AG04449 (cell line): Measurements from ENCODE around the gene IQGAP2.

Experiments
- CTCF ChIA-PET: fragments of 350-600 bp; formaldehyde crosslinking; extraction: SDS; loops from one replicate; lab custom pipeline; 2021; ENCODE audit warnings: antibody characterized with exemption; lab: Yijun Ruan, JAX
- POLR2A ChIA-PET: fragments of 400-600, 350-600 bp; formaldehyde crosslinking; extraction: SDS; loops from one replicate; lab custom pipeline; 2020; ENCODE audit warnings: antibody characterized with exemption, inconsistent platforms; lab: Yijun Ruan, JAX
- DNase-seq: peaks from one replicate; pipeline ENCODE4 v3.0.0-alpha.2; 2010; ENCODE audit warnings: low read depth, low spot score
- H3K4me3 ChIP-seq: 2 replicates; pipeline ENCODE4 v1.5.1; 2011; ENCODE audit warnings: low read depth, mild to moderate bottlenecking, control low read depth, low read length
- TF ChIP-seq, protein P1 (sequence below): IDR thresholded peaks from one replicate; pipeline ENCODE4 v1.5.1; 2011; ENCODE audit warnings: mild to moderate bottlenecking, moderate library complexity, low read length, control low read depth, inconsistent platforms; ENCODE audit not compliant: insufficient read depth; ENCODE audit errors: missing control alignments

IQGAP2 gene

GRCh38 chr5:76692274-76692540, 289.1 kb downstream of the IQGAP2 start:
- DNase-seq = no peak
- POLR2A ChIA-PET = no interaction called here
- no peak overlapping the region for H3K4me3 ChIP-seq
- CTCF ChIA-PET = interaction anchor here (0.9 to 2.3 kb wide), 5 partner anchors 13 to 91 kb away, joined by 3 to 11 read pairs (median 4); no protein-coding TSS in a partner anchor
- TF ChIP-seq, protein P1, sequence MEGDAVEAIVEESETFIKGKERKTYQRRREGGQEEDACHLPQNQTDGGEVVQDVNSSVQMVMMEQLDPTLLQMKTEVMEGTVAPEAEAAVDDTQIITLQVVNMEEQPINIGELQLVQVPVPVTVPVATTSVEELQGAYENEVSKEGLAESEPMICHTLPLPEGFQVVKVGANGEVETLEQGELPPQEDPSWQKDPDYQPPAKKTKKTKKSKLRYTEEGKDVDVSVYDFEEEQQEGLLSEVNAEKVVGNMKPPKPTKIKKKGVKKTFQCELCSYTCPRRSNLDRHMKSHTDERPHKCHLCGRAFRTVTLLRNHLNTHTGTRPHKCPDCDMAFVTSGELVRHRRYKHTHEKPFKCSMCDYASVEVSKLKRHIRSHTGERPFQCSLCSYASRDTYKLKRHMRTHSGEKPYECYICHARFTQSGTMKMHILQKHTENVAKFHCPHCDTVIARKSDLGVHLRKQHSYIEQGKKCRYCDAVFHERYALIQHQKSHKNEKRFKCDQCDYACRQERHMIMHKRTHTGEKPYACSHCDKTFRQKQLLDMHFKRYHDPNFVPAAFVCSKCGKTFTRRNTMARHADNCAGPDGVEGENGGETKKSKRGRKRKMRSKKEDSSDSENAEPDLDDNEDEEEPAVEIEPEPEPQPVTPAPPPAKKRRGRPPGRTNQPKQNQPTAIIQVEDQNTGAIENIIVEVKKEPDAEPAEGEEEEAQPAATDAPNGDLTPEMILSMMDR = no peak

DNA sequence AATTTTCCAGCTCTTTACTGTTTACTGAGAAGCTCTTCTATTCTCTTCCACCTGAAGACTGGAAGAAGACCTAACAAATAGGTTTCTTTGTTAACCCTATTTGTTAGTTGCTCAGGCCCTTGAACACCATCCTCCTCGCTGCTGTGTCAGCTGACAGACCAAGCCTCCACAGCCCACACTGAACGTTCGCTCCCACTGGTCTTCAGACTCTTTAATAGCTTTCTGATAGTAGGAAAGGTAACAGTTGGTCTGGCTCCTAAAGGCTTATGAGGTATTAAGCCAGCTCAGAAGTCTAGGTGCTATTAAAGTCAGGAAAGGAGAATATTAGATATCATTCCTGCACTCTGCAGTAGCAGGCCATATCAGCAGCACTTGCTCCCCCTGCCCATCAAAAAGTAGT, 289.6 kb downstream of the IQGAP2 start:
- POLR2A ChIA-PET = no interaction called here
- TF ChIP-seq, protein P1 = no peak
- no peak for DNase-seq
- CTCF ChIA-PET = interaction anchor here (0.9 to 2.3 kb wide), 5 partner anchors 12 to 91 kb away, joined by 3 to 11 read pairs (median 4); no protein-coding TSS in a partner anchor
- H3K4me3 ChIP-seq = no peak overlapping the region

DNA sequence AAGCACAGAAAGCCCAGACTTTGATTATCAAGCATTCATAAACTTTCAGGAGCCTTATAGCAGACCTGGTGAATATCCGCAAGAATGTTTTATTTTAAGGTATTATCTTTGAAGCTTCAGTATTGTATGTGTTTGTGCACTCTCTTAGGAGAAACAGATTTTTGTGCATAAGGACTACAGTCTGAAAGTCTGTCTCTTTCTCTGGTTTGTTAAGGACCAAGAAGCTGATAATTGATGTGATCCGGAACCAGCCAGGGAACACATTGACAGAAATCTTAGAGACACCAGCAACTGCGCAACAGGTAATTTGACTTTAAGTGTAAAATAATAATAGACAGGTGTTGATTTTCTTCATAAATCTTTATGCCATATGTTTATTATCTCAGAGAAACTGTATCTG, 290.1 kb downstream of the IQGAP2 start:
- no peak for DNase-seq
- ChIA-PET CTCF (interaction anchor here (0.9 to 2.3 kb wide), 4 partner anchors 12 to 81 kb away, joined by 3 to 11 read pairs (median 6); no protein-coding TSS in a partner anchor), POLR2A (no interaction called here)
- TF ChIP-seq, protein P1 = no peak
- H3K4me3 ChIP-seq = no peak overlapping the region

DNA sequence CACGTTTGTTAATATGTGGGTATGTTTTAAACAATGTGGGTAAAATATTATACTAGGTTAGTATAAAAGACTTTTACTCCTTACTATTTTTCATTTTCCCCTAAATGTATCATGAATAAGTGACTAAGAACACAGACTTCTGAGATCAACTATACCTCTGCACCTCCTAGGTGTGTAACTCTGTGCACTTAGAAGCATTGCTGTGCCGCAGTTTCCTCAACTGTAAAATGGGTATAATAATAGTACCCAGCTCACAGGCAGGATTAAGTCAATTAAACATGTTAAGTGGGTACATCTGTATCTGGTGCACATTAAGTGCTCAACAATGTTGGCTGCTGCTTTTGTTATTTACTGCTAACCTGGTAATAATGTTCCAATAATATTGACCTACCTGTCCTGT, 291.2 kb downstream of the IQGAP2 start:
- ChIA-PET POLR2A (no interaction called here), CTCF (interaction anchor here (2.3 kb wide), 1 partner anchor 80 kb away, joined by 11 read pairs; no protein-coding TSS in a partner anchor)
- DNase-seq = no peak
- TF ChIP-seq, protein P1 = no peak
- H3K4me3 ChIP-seq = no peak overlapping the region

DNA sequence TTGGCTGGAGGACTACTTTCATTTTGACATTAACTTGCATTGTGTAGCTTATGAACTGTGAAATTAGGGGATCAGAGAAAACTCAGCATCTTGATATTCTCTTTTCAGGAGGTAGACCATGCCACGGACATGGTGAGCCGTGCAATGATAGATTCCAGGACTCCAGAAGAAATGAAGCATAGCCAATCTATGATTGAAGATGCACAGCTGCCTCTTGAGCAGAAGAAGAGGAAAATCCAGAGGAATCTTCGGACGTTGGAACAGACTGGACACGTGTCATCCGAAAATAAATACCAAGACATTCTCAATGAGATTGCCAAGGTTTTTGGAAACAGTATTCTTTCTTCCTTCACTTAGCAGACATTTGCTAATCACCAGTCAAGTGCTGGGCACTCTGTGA, 292.3 kb downstream of the IQGAP2 start:
- H3K4me3 ChIP-seq = no peak overlapping the region
- DNase-seq = no peak
- ChIA-PET POLR2A (no interaction called here), CTCF (interaction anchor here (1.0 kb wide), 1 partner anchor 21 kb away, joined by 3 read pairs; no protein-coding TSS in a partner anchor)
- TF ChIP-seq, protein P1 = no peak

DNA sequence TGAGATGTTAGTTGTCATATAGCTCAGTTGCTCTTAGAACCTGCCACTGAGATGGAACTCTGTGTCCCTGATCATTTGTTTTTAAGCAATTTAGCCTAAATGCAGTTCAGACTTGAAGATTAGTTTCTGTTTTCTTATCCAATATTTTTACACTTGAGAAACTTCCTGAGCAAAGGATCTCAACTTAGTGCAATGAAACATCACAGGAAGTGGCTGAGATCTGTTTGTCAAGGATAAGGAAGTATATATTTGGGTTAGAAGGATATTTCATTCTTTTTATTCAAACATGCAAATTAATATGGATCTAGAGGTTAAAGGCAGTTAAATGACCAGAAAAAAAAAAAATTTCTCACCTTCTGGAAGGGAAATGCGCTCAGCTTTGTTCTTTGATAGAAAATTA, 293.2 kb downstream of the IQGAP2 start:
- TF ChIP-seq, protein P1 = no peak
- no peak for DNase-seq
- ChIA-PET CTCF (interaction anchor here (1.6 kb wide), 1 partner anchor 14 kb away, joined by 3 read pairs; no protein-coding TSS in a partner anchor), POLR2A (no interaction called here)
- H3K4me3 ChIP-seq = no peak overlapping the region
